ENCODE data around the gene SPOPL.
"Not testable (repeated sequence)": the region's sequence is repeated elsewhere in the genome, so short reads cannot be mapped to it uniquely, and the experiment has no call there.

SPOPL gene

DNA sequence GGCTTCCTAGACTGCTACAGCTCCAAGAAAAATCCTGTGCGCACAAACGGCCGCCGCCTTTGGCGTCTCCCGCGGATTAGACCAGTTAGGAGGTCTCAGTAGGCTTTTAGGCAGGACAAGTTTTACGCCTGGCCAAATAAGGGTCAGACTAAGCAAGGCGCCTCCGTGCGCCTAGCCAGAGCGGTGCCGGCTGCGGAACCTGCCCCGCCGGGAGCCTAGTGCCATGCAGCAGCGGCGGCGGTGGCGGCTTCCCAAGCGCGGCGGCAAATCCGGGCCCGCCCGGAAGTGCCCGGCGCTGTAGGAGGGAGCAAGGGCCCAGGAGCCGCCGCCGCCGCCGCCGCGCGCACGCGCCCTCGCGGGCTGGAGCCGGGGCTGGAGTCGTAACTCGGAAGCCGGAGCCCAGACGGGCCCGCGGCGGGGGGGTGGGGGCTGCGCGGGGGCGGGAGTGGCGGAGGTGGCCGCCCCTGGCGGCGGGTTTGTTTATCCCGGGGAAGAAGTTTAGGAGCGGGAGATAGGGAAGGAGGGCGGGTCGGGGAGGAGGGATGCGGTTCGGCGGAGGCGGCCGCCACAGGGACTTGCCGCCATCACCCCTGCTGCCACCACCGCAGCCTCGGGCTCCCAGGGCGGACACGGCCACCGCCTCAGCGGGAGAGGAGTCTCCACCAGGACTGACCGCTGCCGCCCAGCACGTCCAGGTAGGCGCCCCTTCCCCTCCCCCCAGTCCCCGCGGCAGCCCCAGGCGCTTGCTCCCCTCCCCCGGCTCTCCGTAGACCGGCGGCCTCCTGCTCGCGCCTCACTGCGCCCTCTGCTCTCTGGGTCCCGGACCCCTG, at the start of gene SPOPL:
SPOPL (plus strand) TSS at position 346 of the 830 bp plus-strand sequence. CDS start 48,447 bp downstream, outside the sequence.
- peak; percentile 81 for DNase-seq

DNA sequence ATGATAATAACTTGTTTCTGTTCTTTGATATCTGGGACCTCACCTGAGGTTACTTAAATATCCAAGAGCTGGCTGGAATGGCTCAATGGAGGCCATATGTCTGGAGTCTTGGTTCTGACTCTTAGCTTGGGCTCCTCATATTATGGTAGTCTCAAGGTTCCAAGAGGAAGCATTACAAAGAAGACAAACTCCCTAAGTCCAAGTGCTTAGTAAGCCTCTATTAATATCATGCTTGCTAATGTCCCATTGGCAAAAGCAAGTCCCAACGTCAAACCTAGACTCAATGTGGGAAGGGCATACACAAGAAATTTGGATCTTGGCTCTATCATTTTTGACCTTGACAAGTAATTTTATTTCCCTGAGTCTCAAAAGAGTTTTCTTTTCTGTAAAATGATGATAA, 49.2 kb upstream of the SPOPL start:
- DNase-seq = no peak

DNA sequence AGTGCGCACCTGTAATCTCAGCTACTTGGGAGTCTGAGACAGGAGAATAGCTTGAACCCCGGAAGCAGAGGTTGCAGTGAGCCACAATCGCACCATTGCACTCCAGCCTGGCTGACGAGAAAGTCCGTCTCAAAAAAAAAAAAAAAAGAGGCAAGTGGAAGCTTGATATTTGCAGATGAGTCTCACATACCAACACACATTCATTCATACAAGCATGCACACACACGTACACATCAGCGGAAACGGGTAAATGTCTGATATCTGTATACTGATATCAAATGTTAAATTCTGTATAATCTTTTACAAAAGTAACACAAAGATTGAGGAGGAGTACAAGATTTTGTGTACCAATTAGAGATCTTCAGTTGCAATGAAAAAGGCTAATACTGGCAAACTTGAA, 47.8 kb upstream of the SPOPL start:
- DNase-seq = no peak

- DNase-seq = no peak
These were observed 46.8 kb upstream of the SPOPL start for GRCh38 chr2:138454761-138455160.

DNA sequence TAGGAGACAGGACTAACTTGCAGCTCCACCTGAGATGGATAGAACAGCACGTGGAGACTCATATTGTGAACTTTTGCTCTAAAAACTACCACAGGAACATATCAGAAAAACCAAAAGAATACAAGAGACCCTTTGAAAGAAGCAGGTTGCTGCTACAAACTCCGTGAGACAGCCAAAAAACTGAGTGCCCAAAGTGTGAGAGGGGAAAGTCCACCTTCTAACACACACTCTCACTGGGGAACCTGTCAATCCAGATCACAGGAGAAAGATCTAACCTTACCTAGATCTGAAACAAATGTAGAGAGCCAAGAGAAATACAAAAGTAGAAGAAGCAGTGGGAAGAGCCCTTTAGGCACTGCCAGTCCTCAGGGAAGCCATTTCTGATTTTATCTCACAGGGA, 46.3 kb upstream of the SPOPL start:
- DNase-seq = no peak

- no peak for DNase-seq
These were observed 45.9 kb upstream of the SPOPL start for GRCh38 chr2:138455691-138456090.

DNA sequence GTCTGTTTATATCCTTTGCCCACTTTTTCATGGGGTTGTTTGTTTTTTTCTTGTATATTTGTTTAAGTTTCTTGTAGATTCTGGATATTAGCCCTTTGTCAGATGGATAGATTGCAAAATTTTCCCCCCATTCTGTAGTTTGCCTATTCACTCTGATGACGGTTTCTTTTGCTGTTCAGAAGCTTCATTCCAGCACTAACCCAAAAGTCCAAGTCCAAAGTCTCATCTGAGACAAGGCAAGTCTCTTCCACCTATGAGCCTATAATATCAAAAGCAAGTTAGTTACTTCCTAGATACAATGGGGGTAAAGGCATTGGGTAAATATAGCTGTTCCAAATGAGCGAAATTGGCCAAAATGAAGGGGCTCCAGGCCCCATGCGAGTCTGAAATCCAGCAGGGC, 38.9 kb upstream of the SPOPL start:
- DNase-seq = not testable (repeated sequence)

- no peak for DNase-seq
These were observed 33.0 kb upstream of the SPOPL start for GRCh38 chr2:138468617-138469016.

GRCh38 chr2:138469411-138469810, 32.2 kb upstream of the SPOPL start:
- no peak for DNase-seq

DNA sequence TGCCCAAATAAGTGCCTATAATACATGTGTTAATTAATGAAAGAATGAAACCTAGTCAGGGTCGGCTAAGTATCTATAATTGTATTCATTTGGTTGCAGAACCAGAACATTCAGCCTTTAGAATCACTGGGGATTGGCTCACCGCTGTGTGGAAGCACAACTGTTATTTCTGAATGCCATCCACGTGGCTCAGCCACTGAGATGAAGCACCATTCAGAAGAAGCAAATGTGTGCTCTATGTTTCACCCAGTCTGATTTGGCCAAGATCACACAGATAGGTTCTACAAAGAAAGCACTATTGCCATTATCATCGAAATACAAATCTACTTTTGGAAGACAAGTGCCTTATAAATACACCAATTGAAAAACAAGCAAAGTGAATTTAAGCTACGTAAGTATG, 30.6 kb upstream of the SPOPL start:
- DNase-seq = no peak

- DNase-seq = no peak
These were observed 27.3 kb upstream of the SPOPL start for GRCh38 chr2:138474100-138474825.

DNA sequence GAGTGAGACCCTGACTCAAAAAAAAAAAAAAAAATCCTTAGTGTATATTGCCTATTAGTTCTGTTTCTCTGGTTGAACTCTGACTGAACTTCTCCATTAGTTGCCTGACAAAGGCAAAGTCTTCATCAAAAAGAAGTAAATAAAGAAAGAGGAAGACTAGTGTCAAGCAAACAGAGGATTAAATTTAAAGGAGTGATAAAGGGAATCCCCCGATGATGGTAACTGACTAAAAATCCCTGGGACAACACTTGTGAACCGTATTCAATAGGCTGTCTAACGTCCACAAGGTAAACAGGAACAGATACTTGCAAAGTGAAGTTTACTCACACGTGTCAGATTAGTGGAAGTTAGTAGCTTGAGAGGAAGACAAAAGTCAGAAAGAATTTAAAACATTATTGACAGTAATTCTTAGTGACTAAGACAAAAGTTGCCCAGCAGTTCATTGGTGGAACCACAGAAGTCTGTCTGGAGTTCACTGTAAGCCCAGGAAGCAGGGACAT, 26.2 kb upstream of the SPOPL start:
- DNase-seq = no peak

DNA sequence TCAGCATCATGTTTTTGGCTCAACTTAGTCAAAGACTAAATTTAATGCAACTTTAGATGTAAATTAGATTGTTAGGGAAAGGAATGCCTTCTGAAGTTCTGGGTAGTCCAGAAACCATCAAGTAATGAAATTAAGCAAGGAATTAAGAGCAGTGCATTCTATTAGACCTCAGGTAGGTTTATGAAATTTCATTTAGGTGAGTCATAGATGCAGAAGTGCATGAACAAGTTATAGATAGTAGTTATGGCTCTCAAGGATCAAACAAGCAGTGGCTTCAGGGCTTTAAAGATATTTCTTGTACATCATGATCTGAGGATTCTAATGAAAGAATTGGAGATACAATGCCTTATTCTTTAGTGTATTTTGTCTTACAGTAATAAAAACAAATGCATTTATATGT, 25.4 kb upstream of the SPOPL start:
- no peak for DNase-seq

- no peak for DNase-seq
These were observed 24.6 kb upstream of the SPOPL start for GRCh38 chr2:138476940-138477339.

GRCh38 chr2:138482796-138483195, 18.8 kb upstream of the SPOPL start:
- DNase-seq = not testable (repeated sequence)

GRCh38 chr2:138485019-138485418, 16.6 kb upstream of the SPOPL start:
- DNase-seq = no peak

- no peak for DNase-seq
These were observed 15.0 kb upstream of the SPOPL start for GRCh38 chr2:138486363-138487198.

- no peak for DNase-seq
These were observed 10.7 kb upstream of the SPOPL start for GRCh38 chr2:138490673-138491494.

DNA sequence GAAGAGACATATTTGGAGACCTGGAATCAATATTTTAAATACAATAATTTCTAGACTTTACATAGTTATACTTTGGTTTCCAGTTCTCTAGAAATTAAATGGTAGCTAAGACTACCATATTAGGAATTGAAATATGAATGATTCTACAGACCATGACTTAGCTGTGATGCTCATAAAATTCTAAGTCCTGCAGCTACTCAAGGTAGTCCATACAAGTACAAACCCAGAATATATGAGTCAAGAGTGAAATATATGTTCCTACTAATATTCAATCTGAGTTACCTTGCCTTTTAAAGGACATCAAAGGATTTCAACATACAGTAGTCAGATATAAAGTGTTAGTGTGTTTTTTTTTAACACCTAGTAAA, 10.1 kb upstream of the SPOPL start:
- DNase-seq = no peak

DNA sequence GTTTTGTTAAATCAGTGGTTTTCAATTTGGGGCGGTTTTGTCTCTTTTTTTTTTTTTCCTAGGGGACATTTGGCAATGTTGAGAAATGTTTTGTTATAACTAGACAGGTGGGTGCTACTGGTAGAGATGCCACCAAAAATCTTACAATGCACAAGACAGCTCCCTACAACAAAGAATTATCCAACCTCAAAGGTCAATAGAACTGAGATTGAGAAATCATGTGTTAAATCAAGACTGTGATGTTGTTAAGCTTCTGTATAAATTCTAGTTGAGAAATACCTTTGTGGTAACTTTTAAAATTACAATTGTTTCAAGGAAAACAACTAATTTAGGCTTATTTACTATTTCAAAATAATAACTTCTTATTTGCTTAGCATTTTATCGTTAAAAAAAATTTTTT, 9.4 kb upstream of the SPOPL start:
- no peak for DNase-seq

DNA sequence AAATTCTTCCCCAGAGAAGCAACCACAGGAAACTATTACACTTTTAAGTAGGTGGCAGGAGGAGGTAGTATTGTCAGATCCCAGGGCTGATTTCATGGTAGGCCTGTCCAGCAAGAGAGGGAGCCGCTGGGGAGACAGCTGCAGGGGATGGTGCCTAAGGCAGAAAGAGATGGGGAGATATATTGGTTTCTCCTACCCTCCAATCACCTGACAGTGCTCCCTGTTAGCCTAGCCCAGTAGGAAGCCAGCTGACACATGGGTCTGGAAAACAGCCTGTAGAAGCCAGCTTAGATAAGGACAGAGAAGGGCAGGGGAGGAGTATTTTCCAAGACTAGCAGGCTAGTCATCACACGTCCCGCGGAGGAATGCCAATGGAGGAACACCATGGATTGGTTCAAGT, 8.2 kb upstream of the SPOPL start:
- no peak for DNase-seq

DNA sequence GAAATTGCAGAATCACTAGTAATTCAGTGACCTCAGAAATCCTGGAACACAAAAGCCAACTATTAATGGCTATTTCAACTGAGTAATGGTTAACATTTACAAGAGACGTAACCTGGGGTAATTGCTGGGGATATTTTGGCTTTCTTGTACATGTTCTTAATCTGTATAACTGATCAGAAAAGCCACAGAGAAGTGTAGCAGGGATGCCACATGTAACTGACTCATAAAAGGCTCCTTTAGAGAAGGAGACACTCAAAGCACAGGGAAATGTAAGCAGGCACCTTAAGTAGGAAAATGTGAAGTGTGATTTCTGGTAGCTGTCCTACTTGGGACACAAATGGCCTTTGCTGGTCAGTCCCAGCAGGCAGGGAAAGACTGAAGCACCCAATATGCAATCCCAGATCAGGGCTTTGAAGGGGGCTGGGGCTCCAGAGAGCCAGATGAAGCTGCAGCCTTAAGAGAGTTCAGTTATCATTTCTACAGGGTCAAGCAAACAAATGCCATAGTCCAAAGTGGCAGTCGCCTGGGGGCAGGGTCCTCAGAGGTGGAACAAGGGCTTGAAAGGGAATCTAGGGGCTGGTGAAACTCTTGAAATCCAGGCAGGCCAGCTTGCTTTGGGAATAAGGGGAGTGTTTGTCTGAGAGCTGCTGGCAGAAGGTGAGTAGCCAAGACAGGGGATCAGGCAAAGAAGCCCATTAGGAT, 7.2 kb upstream of the SPOPL start:
- no peak for DNase-seq

Data from NCI-H1436 (cell line).